ENCODE measurements around the gene DND1. TPM values are rescaled to one million over a fixed set of nuclear protein-coding genes. Genes with fewer than 3 reads are reported as not detected.
"Not testable (repeated sequence)": the region's sequence is repeated elsewhere in the genome, so short reads cannot be mapped to it uniquely, and the experiment has no call there.

The DND1 gene
- 1.5 TPM for polyA plus RNA-seq (2013, experiment 1 of 2)
- 1.1 TPM for polyA plus RNA-seq (2013, experiment 2 of 2)

- Histone ChIP-seq H3K4me1 (ENCODE audit: control insufficient read depth, insufficient read depth, low read length, poor library complexity, severe bottlenecking) (no peaks in the 10 kb centered on the region), H3K27ac (ENCODE audit: low read depth, low read length, severe bottlenecking) (no peak within 1 kb of the TSS), H3K9me3 (ENCODE audit: control insufficient read depth, low read length) (no peaks in the 10 kb centered on the region), H3K4me3 (ENCODE audit: extremely low read depth, insufficient read depth, low read length, poor library complexity, severe bottlenecking) (no peak within 1 kb of the TSS), H3K36me3 (ENCODE audit: control insufficient read depth, insufficient read depth, low read length) (peaks cover 86% of the 10 kb centered on the region)
- 94% methylated on average over 31 to 40 of the region's 45 CpGs for WGBS, 2 experiments (ENCODE audit: insufficient coverage in 2 of 2)
Observed at GRCh38 chr5:140673187-140673976, at the start of gene DND1. Gene DND1 (minus strand): TSS chr5:140673576. CDS start chr5:140673542, 34 bp downstream.

- not testable (repeated sequence) for H3K9me3 ChIP-seq (ENCODE audit: control insufficient read depth, low read length); H3K4me3 ChIP-seq (ENCODE audit: extremely low read depth, insufficient read depth, low read length, poor library complexity, severe bottlenecking); H3K27ac ChIP-seq (ENCODE audit: low read depth, low read length, severe bottlenecking); H3K4me1 ChIP-seq (ENCODE audit: control insufficient read depth, insufficient read depth, low read length, poor library complexity, severe bottlenecking); H3K36me3 ChIP-seq (ENCODE audit: control insufficient read depth, insufficient read depth, low read length)
- 89 to 94% methylated on average over 5 of the region's 5 CpGs for WGBS, 2 experiments (ENCODE audit: insufficient coverage in 2 of 2)
Observed at GRCh38 chr5:140721395-140721794, 48.0 kb upstream of the DND1 start.

GRCh38 chr5:140720738-140721137 is 47.4 kb upstream of the DND1 start:
- WGBS, 2 experiments (ENCODE audit: insufficient coverage in 2 of 2), result 57 to 60% methylated on average over 4 of the region's 6 CpGs
- not testable (repeated sequence) for H3K4me1 ChIP-seq (ENCODE audit: control insufficient read depth, insufficient read depth, low read length, poor library complexity, severe bottlenecking); H3K36me3 ChIP-seq (ENCODE audit: control insufficient read depth, insufficient read depth, low read length); H3K4me3 ChIP-seq (ENCODE audit: extremely low read depth, insufficient read depth, low read length, poor library complexity, severe bottlenecking); H3K9me3 ChIP-seq (ENCODE audit: control insufficient read depth, low read length); H3K27ac ChIP-seq (ENCODE audit: low read depth, low read length, severe bottlenecking)

DNA sequence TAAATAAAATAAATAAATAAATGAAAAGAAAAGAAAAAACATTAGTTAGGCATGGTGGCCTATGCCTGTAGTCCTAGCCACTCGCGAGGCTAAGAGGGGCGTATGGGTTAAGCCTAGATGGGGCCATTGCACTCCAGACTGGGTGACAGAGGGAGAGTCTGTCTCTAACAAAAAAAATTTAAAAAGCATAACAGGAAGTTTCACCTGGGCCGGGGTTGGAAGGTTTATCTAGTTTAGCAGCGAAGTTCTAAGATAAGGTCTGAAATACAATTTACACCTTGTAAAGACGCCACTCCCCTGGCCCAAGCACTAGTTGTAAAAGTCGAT is 44.9 kb upstream of the DND1 start:
- 81 to 100% methylated on average over 1 to 5 of the region's 7 CpGs for whole genome bisulfite sequencing, 2 experiments (ENCODE audit: insufficient coverage in 2 of 2)
- Histone ChIP-seq H3K36me3 (ENCODE audit: control insufficient read depth, insufficient read depth, low read length) (no peaks in the 10 kb centered on the region), H3K27ac (ENCODE audit: low read depth, low read length, severe bottlenecking) (peak overlapping the region; percentile 13), H3K9me3 (ENCODE audit: control insufficient read depth, low read length) (no peaks in the 10 kb centered on the region), H3K4me1 (ENCODE audit: control insufficient read depth, insufficient read depth, low read length, poor library complexity, severe bottlenecking) (no peaks in the 10 kb centered on the region), H3K4me3 (ENCODE audit: extremely low read depth, insufficient read depth, low read length, poor library complexity, severe bottlenecking) (no peak overlapping the region)

GRCh38 chr5:140716238-140716637 is 42.9 kb upstream of the DND1 start:
- not testable (repeated sequence) for H3K27ac ChIP-seq (ENCODE audit: low read depth, low read length, severe bottlenecking); H3K36me3 ChIP-seq (ENCODE audit: control insufficient read depth, insufficient read depth, low read length); H3K4me1 ChIP-seq (ENCODE audit: control insufficient read depth, insufficient read depth, low read length, poor library complexity, severe bottlenecking); H3K9me3 ChIP-seq (ENCODE audit: control insufficient read depth, low read length); H3K4me3 ChIP-seq (ENCODE audit: extremely low read depth, insufficient read depth, low read length, poor library complexity, severe bottlenecking)
- WGBS, 2 experiments (ENCODE audit: insufficient coverage in 2 of 2), result 90 to 93% methylated on average over 2 of the region's 2 CpGs

DNA sequence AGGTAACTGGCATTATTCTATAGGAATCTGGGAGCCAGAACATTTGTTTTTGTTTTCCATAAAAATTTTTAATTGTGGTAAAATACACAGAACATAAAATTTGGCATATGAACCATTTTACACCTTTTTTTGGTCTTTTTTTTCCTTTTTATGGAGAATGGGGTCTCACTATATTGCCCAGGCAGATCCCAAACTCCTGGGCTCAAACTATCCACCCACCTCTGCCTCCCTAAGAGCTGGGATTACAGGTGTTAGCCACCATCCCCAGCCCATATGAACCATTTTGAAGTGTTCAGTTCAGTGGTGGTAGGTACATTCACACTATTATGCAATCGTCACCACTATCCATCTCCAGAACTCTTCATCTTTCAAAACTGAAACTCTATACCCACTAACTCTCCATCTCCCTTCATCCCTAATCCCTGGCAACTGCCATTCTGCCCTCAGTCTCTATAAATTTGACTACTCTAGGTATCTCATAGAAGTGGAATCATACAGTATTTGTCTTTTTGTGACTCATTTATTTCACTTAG is 40.3 kb upstream of the DND1 start:
- no peak overlapping the region for H3K4me3 ChIP-seq (ENCODE audit: extremely low read depth, insufficient read depth, low read length, poor library complexity, severe bottlenecking)
- H3K4me1 ChIP-seq (ENCODE audit: control insufficient read depth, insufficient read depth, low read length, poor library complexity, severe bottlenecking), result no peaks in the 10 kb centered on the region
- H3K9me3 ChIP-seq (ENCODE audit: control insufficient read depth, low read length), result no peaks in the 10 kb centered on the region
- no peak overlapping the region for H3K27ac ChIP-seq (ENCODE audit: low read depth, low read length, severe bottlenecking)
- H3K36me3 ChIP-seq (ENCODE audit: control insufficient read depth, insufficient read depth, low read length), result no peaks in the 10 kb centered on the region
- WGBS, 2 experiments (ENCODE audit: insufficient coverage in 2 of 2), result 33 to 67% methylated on average over 1 of the region's 1 CpG

GRCh38 chr5:140711794-140712193 is 38.4 kb upstream of the DND1 start:
- no CpG with 5 or more reads among the region's 1 CpG for WGBS, 2 experiments (ENCODE audit: insufficient coverage in 2 of 2)
- no peaks in the 10 kb centered on the region for H3K4me1 ChIP-seq (ENCODE audit: control insufficient read depth, insufficient read depth, low read length, poor library complexity, severe bottlenecking)
- H3K36me3 ChIP-seq (ENCODE audit: control insufficient read depth, insufficient read depth, low read length), result peaks cover 15% of the 10 kb centered on the region
- no peaks in the 10 kb centered on the region for H3K9me3 ChIP-seq (ENCODE audit: control insufficient read depth, low read length)
- H3K4me3 ChIP-seq (ENCODE audit: extremely low read depth, insufficient read depth, low read length, poor library complexity, severe bottlenecking), result peak overlapping the region; percentile 54
- H3K27ac ChIP-seq (ENCODE audit: low read depth, low read length, severe bottlenecking), result no peak overlapping the region

GRCh38 chr5:140710899-140711552 is 37.6 kb upstream of the DND1 start:
- Histone ChIP-seq H3K27ac (ENCODE audit: low read depth, low read length, severe bottlenecking) (peak overlapping the region; percentile 95), H3K9me3 (ENCODE audit: control insufficient read depth, low read length) (no peaks in the 10 kb centered on the region), H3K36me3 (ENCODE audit: control insufficient read depth, insufficient read depth, low read length) (peaks cover 21% of the 10 kb centered on the region), H3K4me1 (ENCODE audit: control insufficient read depth, insufficient read depth, low read length, poor library complexity, severe bottlenecking) (no peaks in the 10 kb centered on the region), H3K4me3 (ENCODE audit: extremely low read depth, insufficient read depth, low read length, poor library complexity, severe bottlenecking) (peak overlapping the region; percentile 54)
- 4% methylated on average over 25 of the region's 27 CpGs for WGBS, 2 experiments (ENCODE audit: insufficient coverage in 2 of 2)

DNA sequence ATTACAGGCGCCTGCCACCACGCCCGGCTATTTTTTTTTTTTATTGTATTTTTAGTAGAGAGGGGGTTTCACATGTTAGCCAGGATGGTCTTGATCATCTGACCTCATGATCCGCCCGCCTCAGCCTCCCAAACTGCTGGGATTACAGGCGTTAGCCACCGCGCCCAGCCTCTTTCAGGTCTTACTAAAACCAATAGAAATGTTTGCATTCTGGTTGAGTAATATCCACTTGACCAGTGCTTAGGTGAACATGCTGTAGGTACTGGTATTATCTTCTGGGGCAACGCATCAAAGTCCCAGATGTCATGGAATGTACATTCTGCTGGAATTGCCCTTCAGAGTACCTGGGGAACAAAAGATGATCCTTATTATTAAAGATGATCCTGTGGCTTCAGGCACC is 35.4 kb upstream of the DND1 start:
- not testable (repeated sequence) for H3K9me3 ChIP-seq (ENCODE audit: control insufficient read depth, low read length); H3K27ac ChIP-seq (ENCODE audit: low read depth, low read length, severe bottlenecking); H3K4me3 ChIP-seq (ENCODE audit: extremely low read depth, insufficient read depth, low read length, poor library complexity, severe bottlenecking); H3K4me1 ChIP-seq (ENCODE audit: control insufficient read depth, insufficient read depth, low read length, poor library complexity, severe bottlenecking)
- 89 to 100% methylated on average over 2 to 4 of the region's 9 CpGs for WGBS, 2 experiments (ENCODE audit: insufficient coverage in 2 of 2)
- peaks cover 40% of the 10 kb centered on the region for H3K36me3 ChIP-seq (ENCODE audit: control insufficient read depth, insufficient read depth, low read length)

DNA sequence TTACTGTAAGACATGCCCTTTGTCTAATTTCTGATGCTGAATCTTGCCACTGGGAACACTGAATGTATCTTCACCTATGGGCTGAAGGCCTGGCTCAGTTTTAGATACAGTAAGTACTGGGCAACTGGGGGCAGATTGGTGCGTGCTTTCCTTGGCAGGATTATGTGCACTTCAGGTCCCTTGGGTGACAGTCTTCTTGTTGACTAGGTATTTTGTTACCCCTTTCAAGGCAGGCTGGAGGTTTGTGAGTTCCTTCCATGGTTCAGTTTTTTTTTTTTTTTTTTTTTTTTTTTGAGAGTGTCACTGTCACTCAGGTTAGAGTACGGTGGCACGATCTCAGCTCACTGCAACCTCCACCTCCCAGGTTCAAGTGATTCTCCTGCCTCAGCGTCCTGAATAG is 34.4 kb upstream of the DND1 start:
- 80 to 91% methylated on average over 1 of the region's 4 CpGs for WGBS, 2 experiments (ENCODE audit: insufficient coverage in 2 of 2)
- H3K4me1 ChIP-seq (ENCODE audit: control insufficient read depth, insufficient read depth, low read length, poor library complexity, severe bottlenecking), result no peaks in the 10 kb centered on the region
- peaks cover 50% of the 10 kb centered on the region for H3K36me3 ChIP-seq (ENCODE audit: control insufficient read depth, insufficient read depth, low read length)
- no peaks in the 10 kb centered on the region for H3K9me3 ChIP-seq (ENCODE audit: control insufficient read depth, low read length)
- H3K27ac ChIP-seq (ENCODE audit: low read depth, low read length, severe bottlenecking), result no peak overlapping the region
- no peak overlapping the region for H3K4me3 ChIP-seq (ENCODE audit: extremely low read depth, insufficient read depth, low read length, poor library complexity, severe bottlenecking)

Measured in mesodermal cell (in vitro differentiated cells).